ENCODE measurements around the gene SH3BP4.
"Not testable (repeated sequence)": the region's sequence is repeated elsewhere in the genome, so short reads cannot be mapped to it uniquely, and the experiment has no call there.

The SH3BP4 gene

GRCh38 chr2:234999740-235000425, 48.1 kb downstream of the SH3BP4 start:
- DNase-seq = no peak

GRCh38 chr2:235000426-235001236, 48.8 kb downstream of the SH3BP4 start:
- DNase-seq = no peak

GRCh38 chr2:235001237-235002133, 49.7 kb downstream of the SH3BP4 start:
- no peak for DNase-seq

- no peak for DNase-seq
Observed at GRCh38 chr2:235002198-235003095, 50.6 kb downstream of the SH3BP4 start.

GRCh38 chr2:235003096-235003775, 51.4 kb downstream of the SH3BP4 start:
- no peak for DNase-seq

- DNase-seq = no peak
Observed at GRCh38 chr2:235004329-235004903, 52.6 kb downstream of the SH3BP4 start.

GRCh38 chr2:235005023-235005422, 53.2 kb downstream of the SH3BP4 start:
- no peak for DNase-seq

GRCh38 chr2:235005603-235006259, 53.9 kb downstream of the SH3BP4 start:
- no peak for DNase-seq

- no peak for DNase-seq
Observed at GRCh38 chr2:235006461-235006860, 54.6 kb downstream of the SH3BP4 start.

GRCh38 chr2:235006986-235007385, 55.2 kb downstream of the SH3BP4 start:
- no peak for DNase-seq

GRCh38 chr2:235007664-235008457, 56.0 kb downstream of the SH3BP4 start:
- DNase-seq = no peak

GRCh38 chr2:235008584-235009044, 56.8 kb downstream of the SH3BP4 start:
- no peak for DNase-seq

GRCh38 chr2:235009081-235009480, 57.3 kb downstream of the SH3BP4 start:
- DNase-seq = no peak

- DNase-seq = no peak
Observed at GRCh38 chr2:235010117-235010714, 58.4 kb downstream of the SH3BP4 start.

GRCh38 chr2:235011607-235011928, 59.8 kb downstream of the SH3BP4 start:
- no peak for DNase-seq

- DNase-seq = no peak
Observed at GRCh38 chr2:235011929-235012631, 60.3 kb downstream of the SH3BP4 start.

- no peak for DNase-seq
Observed at GRCh38 chr2:235017441-235017840, 65.6 kb downstream of the SH3BP4 start.

- DNase-seq = no peak
Observed at GRCh38 chr2:235018838-235019237, 67.0 kb downstream of the SH3BP4 start.

- not testable (repeated sequence) for DNase-seq
Observed at GRCh38 chr2:235020141-235020540, 68.3 kb downstream of the SH3BP4 start.

Data from T1000 (cell line).